ENCODE data around the gene TMEM150B. TPM values are rescaled to one million over a fixed set of nuclear protein-coding genes. Genes with fewer than 3 reads are reported as not detected.

The TMEM150B gene
- total and polyA plus RNA-seq, 2 of the 13 experiments (the other 11 are each of a cell fraction or from before 2014, with no cell fraction given): 1.3 to 1.8 TPM

DNA sequence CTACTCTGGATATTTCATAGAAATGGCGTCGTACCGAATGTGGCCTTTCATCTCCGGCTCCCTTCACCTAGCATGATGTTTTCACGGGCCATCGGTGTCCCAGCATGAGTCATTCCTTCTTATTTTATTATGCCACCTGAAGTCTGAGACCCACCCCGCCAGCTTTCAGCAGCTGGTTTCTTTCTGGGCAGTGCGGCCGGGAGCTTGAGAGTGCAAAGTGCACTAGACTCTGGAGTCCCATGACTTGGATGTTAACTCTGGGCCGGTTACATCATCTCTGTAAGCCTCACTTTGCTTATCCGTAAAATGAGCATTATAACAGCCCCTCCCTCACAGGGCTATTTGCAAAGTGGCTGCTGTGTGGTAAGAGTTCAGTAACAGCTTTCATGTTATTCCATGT is 8.7 kb upstream of the TMEM150B start (continued):
- TF ChIP-seq, protein P1, sequence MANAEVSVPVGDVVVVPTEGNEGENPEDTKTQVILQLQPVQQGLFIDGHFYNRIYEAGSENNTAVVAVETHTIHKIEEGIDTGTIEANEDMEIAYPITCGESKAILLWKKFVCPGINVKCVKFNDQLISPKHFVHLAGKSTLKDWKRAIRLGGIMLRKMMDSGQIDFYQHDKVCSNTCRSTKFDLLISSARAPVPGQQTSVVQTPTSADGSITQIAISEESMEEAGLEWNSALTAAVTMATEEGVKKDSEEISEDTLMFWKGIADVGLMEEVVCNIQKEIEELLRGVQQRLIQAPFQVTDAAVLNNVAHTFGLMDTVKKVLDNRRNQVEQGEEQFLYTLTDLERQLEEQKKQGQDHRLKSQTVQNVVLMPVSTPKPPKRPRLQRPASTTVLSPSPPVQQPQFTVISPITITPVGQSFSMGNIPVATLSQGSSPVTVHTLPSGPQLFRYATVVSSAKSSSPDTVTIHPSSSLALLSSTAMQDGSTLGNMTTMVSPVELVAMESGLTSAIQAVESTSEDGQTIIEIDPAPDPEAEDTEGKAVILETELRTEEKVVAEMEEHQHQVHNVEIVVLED (CRISPR knock-in tag; IDR thresholded peaks at IDR 0.05; ENCODE audit: borderline replicate concordance): peak; percentile 23; the same call in 1 of the 2 replicates
- TF ChIP-seq SSRP1 (CRISPR knock-in tag; IDR thresholded peaks at IDR 0.05) (0 out of 2 replicates have a peak, but pooled peaks have one; percentile 79), ZNF124 (CRISPR knock-in tag; IDR thresholded peaks at IDR 0.05) (no peak), NR2F2 (IDR thresholded peaks at IDR 0.05; ENCODE audit: borderline replicate concordance, low read depth) (no peak), ZNF883 (CRISPR knock-in tag; IDR thresholded peaks at IDR 0.05; ENCODE audit: not compliant biosample characterization) (no peak), ZNF598 (CRISPR knock-in tag; IDR thresholded peaks at IDR 0.05; ENCODE audit: borderline replicate concordance) (0 out of 2 replicates have a peak, but pooled peaks have one; percentile 28), ZNF776 (CRISPR knock-in tag; IDR thresholded peaks at IDR 0.05) (no peak), SRSF1 (optimal IDR thresholded peaks at IDR 0.05; ENCODE audit: low read depth, low read length) (no peak), RAD21 (CRISPR knock-in tag; IDR thresholded peaks at IDR 0.05) (no peak), ZNF605 (CRISPR knock-in tag; IDR thresholded peaks at IDR 0.05) (peak; percentile 82; the same call in 1 of the 2 replicates)
- TF ChIP-seq, protein P2, sequence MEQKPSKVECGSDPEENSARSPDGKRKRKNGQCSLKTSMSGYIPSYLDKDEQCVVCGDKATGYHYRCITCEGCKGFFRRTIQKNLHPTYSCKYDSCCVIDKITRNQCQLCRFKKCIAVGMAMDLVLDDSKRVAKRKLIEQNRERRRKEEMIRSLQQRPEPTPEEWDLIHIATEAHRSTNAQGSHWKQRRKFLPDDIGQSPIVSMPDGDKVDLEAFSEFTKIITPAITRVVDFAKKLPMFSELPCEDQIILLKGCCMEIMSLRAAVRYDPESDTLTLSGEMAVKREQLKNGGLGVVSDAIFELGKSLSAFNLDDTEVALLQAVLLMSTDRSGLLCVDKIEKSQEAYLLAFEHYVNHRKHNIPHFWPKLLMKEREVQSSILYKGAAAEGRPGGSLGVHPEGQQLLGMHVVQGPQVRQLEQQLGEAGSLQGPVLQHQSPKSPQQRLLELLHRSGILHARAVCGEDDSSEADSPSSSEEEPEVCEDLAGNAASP (CRISPR knock-in tag; IDR thresholded peaks at IDR 0.05; ENCODE audit: borderline replicate concordance): peak; percentile 45; the same call in 1 of the 2 replicates
- TF ChIP-seq, protein P3, sequence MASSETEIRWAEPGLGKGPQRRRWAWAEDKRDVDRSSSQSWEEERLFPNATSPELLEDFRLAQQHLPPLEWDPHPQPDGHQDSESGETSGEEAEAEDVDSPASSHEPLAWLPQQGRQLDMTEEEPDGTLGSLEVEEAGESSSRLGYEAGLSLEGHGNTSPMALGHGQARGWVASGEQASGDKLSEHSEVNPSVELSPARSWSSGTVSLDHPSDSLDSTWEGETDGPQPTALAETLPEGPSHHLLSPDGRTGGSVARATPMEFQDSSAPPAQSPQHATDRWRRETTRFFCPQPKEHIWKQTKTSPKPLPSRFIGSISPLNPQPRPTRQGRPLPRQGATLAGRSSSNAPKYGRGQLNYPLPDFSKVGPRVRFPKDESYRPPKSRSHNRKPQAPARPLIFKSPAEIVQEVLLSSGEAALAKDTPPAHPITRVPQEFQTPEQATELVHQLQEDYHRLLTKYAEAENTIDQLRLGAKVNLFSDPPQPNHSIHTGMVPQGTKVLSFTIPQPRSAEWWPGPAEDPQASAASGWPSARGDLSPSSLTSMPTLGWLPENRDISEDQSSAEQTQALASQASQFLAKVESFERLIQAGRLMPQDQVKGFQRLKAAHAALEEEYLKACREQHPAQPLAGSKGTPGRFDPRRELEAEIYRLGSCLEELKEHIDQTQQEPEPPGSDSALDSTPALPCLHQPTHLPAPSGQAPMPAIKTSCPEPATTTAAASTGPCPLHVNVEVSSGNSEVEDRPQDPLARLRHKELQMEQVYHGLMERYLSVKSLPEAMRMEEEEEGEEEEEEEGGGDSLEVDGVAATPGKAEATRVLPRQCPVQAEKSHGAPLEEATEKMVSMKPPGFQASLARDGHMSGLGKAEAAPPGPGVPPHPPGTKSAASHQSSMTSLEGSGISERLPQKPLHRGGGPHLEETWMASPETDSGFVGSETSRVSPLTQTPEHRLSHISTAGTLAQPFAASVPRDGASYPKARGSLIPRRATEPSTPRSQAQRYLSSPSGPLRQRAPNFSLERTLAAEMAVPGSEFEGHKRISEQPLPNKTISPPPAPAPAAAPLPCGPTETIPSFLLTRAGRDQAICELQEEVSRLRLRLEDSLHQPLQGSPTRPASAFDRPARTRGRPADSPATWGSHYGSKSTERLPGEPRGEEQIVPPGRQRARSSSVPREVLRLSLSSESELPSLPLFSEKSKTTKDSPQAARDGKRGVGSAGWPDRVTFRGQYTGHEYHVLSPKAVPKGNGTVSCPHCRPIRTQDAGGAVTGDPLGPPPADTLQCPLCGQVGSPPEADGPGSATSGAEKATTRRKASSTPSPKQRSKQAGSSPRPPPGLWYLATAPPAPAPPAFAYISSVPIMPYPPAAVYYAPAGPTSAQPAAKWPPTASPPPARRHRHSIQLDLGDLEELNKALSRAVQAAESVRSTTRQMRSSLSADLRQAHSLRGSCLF (CRISPR knock-in tag; IDR thresholded peaks at IDR 0.05; ENCODE audit: borderline replicate concordance): no peak
- TF ChIP-seq, protein P4, sequence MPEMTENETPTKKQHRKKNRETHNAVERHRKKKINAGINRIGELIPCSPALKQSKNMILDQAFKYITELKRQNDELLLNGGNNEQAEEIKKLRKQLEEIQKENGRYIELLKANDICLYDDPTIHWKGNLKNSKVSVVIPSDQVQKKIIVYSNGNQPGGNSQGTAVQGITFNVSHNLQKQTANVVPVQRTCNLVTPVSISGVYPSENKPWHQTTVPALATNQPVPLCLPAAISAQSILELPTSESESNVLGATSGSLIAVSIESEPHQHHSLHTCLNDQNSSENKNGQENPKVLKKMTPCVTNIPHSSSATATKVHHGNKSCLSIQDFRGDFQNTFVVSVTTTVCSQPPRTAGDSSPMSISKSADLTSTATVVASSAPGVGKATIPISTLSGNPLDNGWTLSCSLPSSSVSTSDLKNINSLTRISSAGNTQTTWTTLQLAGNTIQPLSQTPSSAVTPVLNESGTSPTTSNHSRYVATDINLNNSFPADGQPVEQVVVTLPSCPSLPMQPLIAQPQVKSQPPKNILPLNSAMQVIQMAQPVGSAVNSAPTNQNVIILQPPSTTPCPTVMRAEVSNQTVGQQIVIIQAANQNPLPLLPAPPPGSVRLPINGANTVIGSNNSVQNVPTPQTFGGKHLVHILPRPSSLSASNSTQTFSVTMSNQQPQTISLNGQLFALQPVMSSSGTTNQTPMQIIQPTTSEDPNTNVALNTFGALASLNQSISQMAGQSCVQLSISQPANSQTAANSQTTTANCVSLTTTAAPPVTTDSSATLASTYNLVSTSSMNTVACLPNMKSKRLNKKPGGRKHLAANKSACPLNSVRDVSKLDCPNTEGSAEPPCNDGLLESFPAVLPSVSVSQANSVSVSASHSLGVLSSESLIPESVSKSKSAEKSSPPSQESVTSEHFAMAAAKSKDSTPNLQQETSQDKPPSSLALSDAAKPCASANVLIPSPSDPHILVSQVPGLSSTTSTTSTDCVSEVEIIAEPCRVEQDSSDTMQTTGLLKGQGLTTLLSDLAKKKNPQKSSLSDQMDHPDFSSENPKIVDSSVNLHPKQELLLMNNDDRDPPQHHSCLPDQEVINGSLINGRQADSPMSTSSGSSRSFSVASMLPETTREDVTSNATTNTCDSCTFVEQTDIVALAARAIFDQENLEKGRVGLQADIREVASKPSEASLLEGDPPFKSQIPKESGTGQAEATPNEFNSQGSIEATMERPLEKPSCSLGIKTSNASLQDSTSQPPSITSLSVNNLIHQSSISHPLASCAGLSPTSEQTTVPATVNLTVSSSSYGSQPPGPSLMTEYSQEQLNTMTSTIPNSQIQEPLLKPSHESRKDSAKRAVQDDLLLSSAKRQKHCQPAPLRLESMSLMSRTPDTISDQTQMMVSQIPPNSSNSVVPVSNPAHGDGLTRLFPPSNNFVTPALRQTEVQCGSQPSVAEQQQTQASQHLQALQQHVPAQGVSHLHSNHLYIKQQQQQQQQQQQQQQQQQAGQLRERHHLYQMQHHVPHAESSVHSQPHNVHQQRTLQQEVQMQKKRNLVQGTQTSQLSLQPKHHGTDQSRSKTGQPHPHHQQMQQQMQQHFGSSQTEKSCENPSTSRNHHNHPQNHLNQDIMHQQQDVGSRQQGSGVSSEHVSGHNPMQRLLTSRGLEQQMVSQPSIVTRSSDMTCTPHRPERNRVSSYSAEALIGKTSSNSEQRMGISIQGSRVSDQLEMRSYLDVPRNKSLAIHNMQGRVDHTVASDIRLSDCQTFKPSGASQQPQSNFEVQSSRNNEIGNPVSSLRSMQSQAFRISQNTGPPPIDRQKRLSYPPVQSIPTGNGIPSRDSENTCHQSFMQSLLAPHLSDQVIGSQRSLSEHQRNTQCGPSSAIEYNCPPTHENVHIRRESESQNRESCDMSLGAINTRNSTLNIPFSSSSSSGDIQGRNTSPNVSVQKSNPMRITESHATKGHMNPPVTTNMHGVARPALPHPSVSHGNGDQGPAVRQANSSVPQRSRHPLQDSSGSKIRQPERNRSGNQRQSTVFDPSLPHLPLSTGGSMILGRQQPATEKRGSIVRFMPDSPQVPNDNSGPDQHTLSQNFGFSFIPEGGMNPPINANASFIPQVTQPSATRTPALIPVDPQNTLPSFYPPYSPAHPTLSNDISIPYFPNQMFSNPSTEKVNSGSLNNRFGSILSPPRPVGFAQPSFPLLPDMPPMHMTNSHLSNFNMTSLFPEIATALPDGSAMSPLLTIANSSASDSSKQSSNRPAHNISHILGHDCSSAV (CRISPR knock-in tag; IDR thresholded peaks at IDR 0.05; ENCODE audit: borderline replicate concordance): no peak

Data from HepG2 (cell line).